Activated T-helper 1 cell treated with anti-CD3 and anti-CD28 coated beads, Interleukin-12 subunit alpha, Interleukin-12 subunit beta, Interleukin-2, Interleukin-4 antibody, amounts not matched to agents 30 ng/mL and 10 ng/mL and 1 ng/mL, durations not matched to agents 14 hours and 24 hours and 36 hours (primary cell): Measurements from ENCODE around the gene OPA1. TPM values are rescaled to one million over a fixed set of nuclear protein-coding genes. Genes with fewer than 3 reads are reported as not detected.

Experiments
- DNase-seq: peaks from one replicate; pipeline ENCODE4 v3.0.0; 2021; ENCODE audit warnings: low spot score
- H3K27ac Mint-ChIP-seq: one replicate; pipeline ENCODE4 v1.8.0; 2021; ENCODE audit warnings: mild to moderate bottlenecking, mixed read lengths
- H3K27me3 Mint-ChIP-seq: one replicate; pipeline ENCODE4 v1.8.0; 2022; ENCODE audit warnings: mild to moderate bottlenecking, moderate library complexity, mixed read lengths; ENCODE audit not compliant: insufficient read depth
- H3K36me3 Mint-ChIP-seq: one replicate; pipeline ENCODE4 v1.8.0; 2021; ENCODE audit warnings: low read depth, mixed read lengths
- H3K4me1 Mint-ChIP-seq: one replicate; pipeline ENCODE4 v1.8.0; 2021; ENCODE audit warnings: low read depth, mixed read lengths
- H3K4me3 Mint-ChIP-seq: one replicate; pipeline ENCODE4 v1.8.0; 2021; ENCODE audit warnings: mild to moderate bottlenecking, moderate library complexity, mixed read lengths
- H3K9me3 Mint-ChIP-seq: one replicate; pipeline ENCODE4 v1.8.0; 2021; ENCODE audit warnings: mixed read lengths
- intact Hi-C: fragments of 100-400 bp; cut with micrococcal nuclease; formaldehyde crosslinking; loops from one replicate; pipeline ENCODE4 v1.15.1; 2024
- total RNA-seq: library from RNA; stranded (reverse); gene quantifications from 2 replicates; pipeline ENCODE4 v1.2.3, GENCODE V29; 2022

Gene OPA1
- total RNA-seq, 1 donor from 2014 or later, result 78.1 TPM

GRCh38 chr3:193744048-193744821 lies 151.2 kb downstream of the OPA1 start:
- no peak for DNase-seq
- intact Hi-C loops, result no loop called here

DNA sequence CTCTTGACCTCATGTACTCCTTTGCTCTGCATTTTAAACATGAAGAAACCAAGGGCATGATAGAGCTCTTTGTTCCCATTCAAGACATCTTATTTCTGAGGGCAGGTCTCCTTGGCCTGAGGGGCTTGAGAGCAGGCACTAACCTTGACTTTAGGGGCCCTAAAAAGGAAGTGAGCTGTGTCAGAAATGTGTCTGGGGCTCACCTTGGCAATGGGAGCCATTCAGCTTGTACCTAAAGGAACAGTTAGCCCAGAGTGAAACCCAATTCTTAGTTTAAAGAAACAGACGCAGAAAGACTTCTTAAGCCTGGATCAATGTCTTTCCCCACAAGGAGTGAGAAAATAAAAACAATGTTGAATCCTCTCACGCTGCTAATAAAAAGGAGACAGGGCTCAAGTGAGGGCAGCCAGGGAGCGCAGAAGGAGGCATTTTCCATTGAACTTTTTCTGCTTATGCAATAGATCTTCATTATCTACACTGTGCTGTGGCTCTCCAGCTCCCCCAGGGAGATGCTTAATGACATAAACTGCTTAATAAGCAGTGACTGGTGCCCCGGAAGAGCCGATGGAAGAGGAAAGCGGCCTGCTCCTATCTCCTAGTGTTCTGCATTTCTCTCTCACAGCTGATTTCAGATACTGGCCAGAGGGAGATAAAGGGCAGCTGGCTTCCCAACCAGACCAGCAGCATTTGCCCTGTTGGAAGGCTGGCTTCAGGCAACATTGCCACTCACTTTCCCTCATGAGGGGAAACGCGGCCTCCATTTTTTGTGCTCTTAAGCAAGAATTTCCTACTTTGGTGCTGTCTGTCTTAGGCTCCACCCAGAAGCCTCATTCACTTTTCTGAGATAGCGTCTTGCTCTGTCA lies 152.0 kb downstream of the OPA1 start:
- Mint-ChIP-seq H3K27ac (no peak overlapping the region), H3K9me3 (no peaks in the 10 kb centered on the region), H3K27me3 (peaks cover 10% of the 10 kb centered on the region), H3K4me3 (no peak overlapping the region), H3K4me1 (peaks cover 17% of the 10 kb centered on the region), H3K36me3 (no peaks in the 10 kb centered on the region)
- no peak for DNase-seq
- intact Hi-C loops, result no loop called here

More at GRCh38 chr3:193744048-193744821, 151.2 kb downstream of the OPA1 start:
- peak overlapping the region; percentile 61 for H3K4me3 Mint-ChIP-seq
- H3K9me3 Mint-ChIP-seq, result no peaks in the 10 kb centered on the region
- H3K27me3 Mint-ChIP-seq, result peaks cover 12% of the 10 kb centered on the region
- H3K27ac Mint-ChIP-seq, result peak overlapping the region; percentile 37
- H3K36me3 Mint-ChIP-seq, result no peaks in the 10 kb centered on the region
- H3K4me1 Mint-ChIP-seq, result peaks cover 17% of the 10 kb centered on the region

DNA sequence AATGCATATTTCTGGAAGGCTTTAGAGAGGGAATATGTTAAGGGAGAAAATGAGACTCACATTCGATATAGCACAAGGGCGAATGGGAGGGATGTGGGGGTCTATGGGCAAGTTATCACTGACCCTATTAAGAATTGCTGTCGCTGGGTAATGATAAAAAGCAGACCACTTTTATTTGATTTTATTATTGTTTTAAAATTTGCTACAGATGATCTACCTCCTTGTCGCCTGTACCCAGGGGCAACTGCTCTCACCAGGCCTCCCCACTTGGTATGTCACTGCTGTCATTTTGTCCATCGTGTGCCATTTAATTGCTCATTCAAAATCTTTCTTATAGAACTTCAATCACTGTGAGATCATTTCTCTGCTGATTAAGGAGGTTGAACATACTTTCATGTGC lies 153.8 kb downstream of the OPA1 start:
- DNase-seq, result no peak
- intact Hi-C loops, result no loop called here
- Mint-ChIP-seq H3K27me3 (peaks cover 10% of the 10 kb centered on the region), H3K9me3 (no peaks in the 10 kb centered on the region), H3K4me3 (no peak overlapping the region), H3K27ac (no peak overlapping the region), H3K36me3 (no peaks in the 10 kb centered on the region), H3K4me1 (peaks cover 17% of the 10 kb centered on the region)

Other genes starting within 250 kb of the OPA1 start
- gene ATP13A5, start 214.5 kb upstream of the OPA1 start, total RNA-seq, result not detected in 2 replicates
- gene ATP13A4, start 38.3 kb upstream of the OPA1 start, total RNA-seq, result 0.31 and 1.7 TPM in 2 replicates